GM18511 (cell line): Measurements from ENCODE around the gene PDLIM5.
A peak's percentile ranks its signal among the peaks of the same experiment; 100 is the strongest.
"Not testable (repeated sequence)": the region's sequence is repeated elsewhere in the genome, so short reads cannot be mapped to it uniquely, and the experiment has no call there.

ENCODE experiments used
- ATAC-seq: cut with Tn5 transposase; IDR thresholded peaks from one replicate; pipeline ENCODE4 v1.9.1; 2021; ENCODE audit warnings: mild to moderate bottlenecking, moderate library complexity; ENCODE audit not compliant: unreplicated experiment

Gene PDLIM5

GRCh38 chr4:94551643-94552564, 100.2 kb downstream of the PDLIM5 start:
- ATAC-seq = no peak

GRCh38 chr4:94556047-94556446, 104.3 kb downstream of the PDLIM5 start:
- ATAC-seq = not testable (repeated sequence)

GRCh38 chr4:94557632-94558031, 105.9 kb downstream of the PDLIM5 start:
- ATAC-seq = not testable (repeated sequence)

GRCh38 chr4:94558392-94558904, 106.7 kb downstream of the PDLIM5 start:
- ATAC-seq = no peak

- no peak for ATAC-seq
These were observed 107.6 kb downstream of the PDLIM5 start for GRCh38 chr4:94559351-94559806.

- ATAC-seq = no peak
These were observed 109.7 kb downstream of the PDLIM5 start for GRCh38 chr4:94561249-94562024.

- ATAC-seq = no peak
These were observed 110.5 kb downstream of the PDLIM5 start for GRCh38 chr4:94562285-94562684.

- no peak for ATAC-seq
These were observed 112.5 kb downstream of the PDLIM5 start for GRCh38 chr4:94564252-94564651.

GRCh38 chr4:94566420-94566819, 114.7 kb downstream of the PDLIM5 start:
- no peak for ATAC-seq

- ATAC-seq = peak; percentile 90
These were observed 116.1 kb downstream of the PDLIM5 start for GRCh38 chr4:94567811-94568210.

GRCh38 chr4:94570558-94570957, 118.8 kb downstream of the PDLIM5 start:
- ATAC-seq = no peak

- ATAC-seq = no peak
These were observed 119.6 kb downstream of the PDLIM5 start for GRCh38 chr4:94571298-94571697.

- ATAC-seq = no peak
These were observed 120.0 kb downstream of the PDLIM5 start for GRCh38 chr4:94571715-94572114.

- no peak for ATAC-seq
These were observed 122.3 kb downstream of the PDLIM5 start for GRCh38 chr4:94574050-94574449.

GRCh38 chr4:94574616-94575015, 122.9 kb downstream of the PDLIM5 start:
- ATAC-seq = no peak

- no peak for ATAC-seq
These were observed 123.9 kb downstream of the PDLIM5 start for GRCh38 chr4:94575652-94576051.

GRCh38 chr4:94576210-94576609, 124.5 kb downstream of the PDLIM5 start:
- no peak for ATAC-seq

GRCh38 chr4:94577136-94577535, 125.4 kb downstream of the PDLIM5 start:
- no peak for ATAC-seq

- ATAC-seq = no peak
These were observed 126.5 kb downstream of the PDLIM5 start for GRCh38 chr4:94578195-94578594.

- no peak for ATAC-seq
These were observed 130.0 kb downstream of the PDLIM5 start for GRCh38 chr4:94581766-94582165.

- no peak for ATAC-seq
These were observed 130.8 kb downstream of the PDLIM5 start for GRCh38 chr4:94582517-94582916.
